Kidney tubule cell (primary cell): ENCODE measurements around the gene TFF1.

Source experiments
- DNase-seq: peaks from one replicate; pipeline ENCODE4 v3.0.0-alpha.2; 2018; ENCODE audit warnings: low spot score

Gene TFF1

DNA sequence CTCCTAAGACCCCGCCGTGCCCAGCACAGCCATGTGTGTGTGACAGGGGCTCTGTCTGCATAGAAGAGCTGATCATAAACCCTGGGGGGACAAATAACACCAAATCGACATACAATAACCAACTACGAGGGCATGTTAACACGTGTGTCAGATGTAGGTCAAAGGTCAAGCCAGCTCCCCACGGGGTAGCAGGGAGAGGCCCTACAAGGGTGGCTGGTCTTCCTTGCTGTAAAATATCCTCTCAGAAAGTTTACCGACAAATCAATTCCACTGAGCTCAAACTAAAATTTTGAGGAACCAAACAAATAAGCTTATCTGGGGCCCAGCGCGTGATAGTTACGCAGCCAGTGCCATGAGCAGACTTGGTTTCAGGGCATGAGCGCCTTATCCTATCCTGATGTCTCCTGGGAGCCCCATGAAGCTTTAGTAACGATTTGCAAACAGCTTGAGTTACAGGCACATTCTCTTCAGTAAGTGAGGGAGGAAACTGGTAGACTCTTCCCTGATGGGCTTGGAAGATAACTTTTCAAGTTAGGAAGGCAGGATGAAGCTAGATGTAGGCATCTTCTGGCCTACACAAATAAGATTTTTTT, 32.2 kb upstream of the TFF1 start:
- no peak for DNase-seq

DNA sequence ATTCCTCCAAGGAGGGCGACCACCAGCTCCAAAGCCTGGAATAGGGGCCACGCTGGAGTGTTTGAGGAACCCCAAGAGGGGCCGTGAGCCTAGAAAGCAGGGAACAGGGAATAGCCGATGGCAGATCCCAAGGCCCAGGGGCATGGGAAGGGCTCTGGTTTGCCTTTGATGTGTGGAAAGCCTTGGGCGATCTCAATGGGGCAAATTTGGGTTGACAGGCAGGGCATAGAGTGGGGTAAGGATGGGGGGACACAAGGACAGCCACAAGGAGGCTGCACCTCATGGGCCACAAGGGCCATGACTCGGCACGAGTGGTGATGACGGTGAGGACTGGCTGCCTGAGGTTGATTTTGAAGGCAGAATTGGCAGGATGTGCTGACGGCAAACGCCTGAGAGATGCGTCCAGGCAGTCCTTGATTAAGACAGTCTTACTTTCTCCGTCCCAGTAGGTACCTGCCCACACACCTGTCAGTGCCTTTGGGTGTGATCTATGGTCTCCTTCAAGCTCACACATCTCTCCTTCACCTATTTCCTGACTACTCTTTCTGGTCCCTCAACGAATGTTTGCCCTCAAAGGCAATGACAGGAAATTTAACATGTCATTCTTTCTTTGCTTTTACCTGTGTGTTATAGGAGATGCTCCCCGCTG, 31.5 kb upstream of the TFF1 start:
- no peak for DNase-seq

DNA sequence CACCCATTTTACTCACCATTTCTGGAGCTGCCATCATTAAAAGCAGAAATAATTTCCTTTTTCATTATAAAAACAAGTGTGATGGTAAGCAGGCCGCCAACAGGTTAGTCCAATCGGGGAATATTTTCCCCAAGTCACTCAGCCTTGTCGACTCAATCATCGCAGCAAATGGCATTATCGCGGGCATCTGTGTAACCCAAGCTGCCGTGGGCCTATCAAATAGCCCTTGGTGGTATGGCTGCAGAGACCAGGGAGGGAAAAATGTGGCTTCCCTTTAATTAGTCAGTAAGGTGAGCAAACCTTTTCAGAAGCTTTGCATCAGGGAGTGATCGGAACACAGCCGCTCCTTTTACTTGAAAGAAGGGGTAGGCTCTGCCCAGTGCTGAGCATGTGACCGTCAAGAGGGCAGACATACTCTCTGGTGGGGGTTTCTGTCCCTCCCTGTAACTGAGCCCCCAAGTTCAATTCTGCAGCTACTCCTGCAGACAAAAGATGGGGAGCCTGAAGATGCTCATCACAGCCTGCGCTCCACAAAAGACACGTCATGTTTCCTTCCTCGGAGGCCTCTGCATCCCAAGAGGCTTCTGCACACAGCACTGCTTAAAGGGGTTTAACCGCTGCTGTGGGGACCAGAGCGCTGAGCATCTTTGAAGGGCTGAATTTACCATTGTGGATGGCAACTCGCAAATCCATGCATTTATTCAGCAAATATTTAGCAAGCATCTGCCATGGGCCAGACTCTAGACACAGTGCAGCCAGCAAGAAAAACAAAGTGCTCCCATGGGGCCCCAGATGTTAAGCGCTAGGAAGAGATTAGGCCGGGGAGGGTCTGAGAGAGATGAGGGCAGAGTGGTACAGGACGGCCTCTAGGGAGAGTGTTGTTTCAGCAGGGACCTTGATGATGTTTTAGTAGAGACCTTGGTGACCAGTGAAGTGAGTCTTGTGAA, 30.7 kb upstream of the TFF1 start:
- DNase-seq = no peak

DNA sequence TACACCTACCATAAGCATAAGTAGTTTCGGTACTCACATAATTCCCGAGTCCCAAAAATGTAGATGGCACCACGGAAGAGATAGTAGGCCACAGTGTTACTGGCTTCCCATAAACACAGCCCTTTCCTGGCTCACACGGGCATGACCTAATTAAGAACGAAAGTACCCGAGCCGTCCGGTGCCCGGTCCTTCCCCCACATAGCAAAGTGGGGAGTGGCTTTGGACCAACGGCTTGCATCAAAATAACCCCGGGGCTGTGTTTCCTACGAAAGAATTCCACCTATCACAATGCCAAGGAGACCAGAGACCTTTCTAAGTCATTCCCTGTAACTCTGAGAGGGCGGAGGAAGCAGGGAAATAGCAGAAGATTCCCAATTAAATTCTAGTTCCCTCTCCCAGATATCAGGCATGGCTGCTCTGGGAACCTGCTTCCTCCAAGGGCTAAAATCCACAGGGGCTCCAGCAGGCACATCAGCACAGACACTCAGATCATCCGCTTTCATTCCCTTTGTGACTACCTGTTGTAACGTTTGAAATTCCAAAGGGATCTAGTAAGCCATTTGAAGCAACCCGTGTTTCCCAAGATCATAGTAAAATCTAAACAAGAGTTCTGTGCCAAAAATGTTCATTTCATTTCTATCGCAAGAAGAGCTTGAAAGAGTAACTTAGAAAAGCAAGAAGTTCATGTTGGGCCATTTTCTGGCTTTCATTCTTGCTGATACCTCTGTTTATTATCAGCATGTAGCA, 29.7 kb upstream of the TFF1 start, which contains the start of gene TMPRSS3:
TMPRSS3 (minus strand) TSS at position 148 of the 747 bp plus-strand sequence. CDS start 635 bp downstream, outside the sequence.
- DNase-seq = peak; percentile 48

DNA sequence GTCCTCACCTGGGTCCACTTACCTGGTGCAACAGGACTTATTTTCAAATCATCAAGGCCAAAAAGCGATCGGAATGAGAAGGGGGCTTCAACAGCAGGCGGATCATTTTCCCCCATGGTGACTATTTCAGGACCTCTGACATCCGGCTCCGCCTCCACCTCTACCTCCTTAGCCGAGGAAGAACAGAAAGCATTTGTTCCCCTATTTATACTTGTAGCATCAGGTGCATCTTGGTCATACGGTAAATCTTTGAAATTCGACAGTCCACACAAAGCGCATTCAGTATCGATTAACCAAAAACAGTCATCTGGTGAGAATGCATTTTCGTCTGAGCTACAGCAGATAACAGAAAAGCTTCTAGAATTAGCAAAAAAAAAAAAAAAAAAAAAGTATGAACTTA, 29.0 kb upstream of the TFF1 start:
- no peak for DNase-seq

DNA sequence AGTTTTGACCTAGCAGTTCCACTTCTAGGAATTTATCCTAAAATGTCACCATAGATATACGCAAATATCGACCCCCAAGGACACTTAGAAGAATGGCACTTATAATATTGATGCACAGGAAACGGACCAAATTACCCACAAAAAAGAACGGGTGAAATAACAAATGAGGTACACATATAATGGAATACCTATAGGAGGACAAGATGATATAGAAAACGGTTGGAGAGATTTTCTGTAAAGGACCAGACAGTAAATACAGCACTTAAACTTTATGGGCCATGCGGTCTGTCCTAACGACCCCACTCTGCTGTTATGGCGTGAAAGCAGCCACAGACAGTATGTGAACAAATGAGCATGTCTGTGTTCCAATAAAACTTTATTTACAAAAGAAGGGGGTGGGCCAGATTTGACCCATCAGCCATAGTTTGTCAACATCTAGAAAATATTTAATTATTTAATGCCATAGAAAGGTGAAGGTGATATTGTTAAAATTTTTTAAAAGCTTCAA, 27.2 kb upstream of the TFF1 start:
- DNase-seq = no peak

DNA sequence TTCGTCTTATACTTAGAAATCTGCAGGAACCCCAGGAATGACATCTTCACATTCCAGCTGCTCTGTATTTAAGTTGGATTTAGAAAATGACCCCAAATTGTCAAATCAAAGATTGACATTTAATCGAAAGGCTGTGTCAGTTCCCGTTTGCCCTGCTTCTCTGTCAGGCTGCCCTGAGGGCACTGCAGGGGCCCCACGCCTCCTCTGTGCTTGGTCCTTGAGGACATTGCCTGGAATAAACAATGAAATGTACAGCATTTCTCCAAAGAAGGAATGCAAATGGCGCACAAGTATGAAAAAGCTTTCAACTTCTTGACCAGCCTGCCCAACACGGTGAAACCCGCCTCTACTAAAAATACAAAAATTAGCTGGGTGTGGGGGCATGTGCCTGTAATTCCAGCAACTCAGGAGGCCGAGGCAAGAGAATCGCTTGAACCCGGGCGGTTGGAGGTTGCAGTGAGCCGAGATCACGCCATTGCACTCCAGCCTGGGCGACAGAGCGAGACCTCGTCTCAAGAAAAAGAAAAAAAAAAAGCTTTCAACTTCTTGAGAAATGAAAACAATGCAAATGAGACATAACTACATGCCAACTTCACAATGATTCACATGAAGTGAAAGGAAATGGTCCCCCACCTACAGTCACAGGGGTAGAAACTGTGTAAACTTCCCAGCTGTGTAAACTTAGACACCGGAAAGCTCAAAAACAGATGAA, 26.6 kb upstream of the TFF1 start:
- DNase-seq = peak; percentile 6

DNA sequence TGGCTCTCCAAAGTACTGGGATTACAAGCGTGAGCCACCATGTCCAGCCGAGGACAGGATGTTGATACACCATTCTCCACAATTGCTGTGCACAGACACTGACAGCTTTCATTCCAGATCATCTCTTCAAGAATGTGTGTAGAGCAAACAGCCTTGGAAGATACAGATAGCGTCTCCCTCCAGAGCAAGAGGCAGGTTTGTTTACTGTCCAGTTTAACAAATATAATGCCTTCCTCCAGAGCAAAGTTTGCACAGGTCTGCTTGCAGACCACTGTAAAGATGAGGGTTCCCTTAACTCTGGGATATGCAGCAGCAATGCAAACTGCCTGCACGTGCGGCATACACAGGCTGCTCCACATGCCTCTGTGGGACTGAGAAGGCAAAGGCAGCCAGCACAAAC, 25.0 kb upstream of the TFF1 start:
- no peak for DNase-seq

DNA sequence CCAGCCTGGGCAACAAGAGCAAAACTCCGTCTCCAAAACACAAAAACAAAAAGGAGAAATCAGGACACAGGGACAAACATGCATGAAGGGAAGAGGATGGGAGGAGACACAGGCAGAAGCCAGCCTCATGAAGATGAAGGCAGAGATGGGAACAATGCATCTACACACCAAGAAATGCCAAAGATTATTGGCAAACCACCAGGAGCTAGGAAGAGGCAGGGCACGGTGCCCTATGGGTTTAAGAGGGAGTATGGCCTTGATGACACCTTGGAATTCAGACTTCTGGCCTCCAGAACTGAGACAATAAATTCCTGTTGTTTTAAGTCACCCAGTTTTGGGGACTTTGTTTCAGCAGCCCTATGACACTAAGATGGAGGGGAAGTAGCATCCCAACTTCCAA, 24.4 kb upstream of the TFF1 start:
- no peak for DNase-seq

DNA sequence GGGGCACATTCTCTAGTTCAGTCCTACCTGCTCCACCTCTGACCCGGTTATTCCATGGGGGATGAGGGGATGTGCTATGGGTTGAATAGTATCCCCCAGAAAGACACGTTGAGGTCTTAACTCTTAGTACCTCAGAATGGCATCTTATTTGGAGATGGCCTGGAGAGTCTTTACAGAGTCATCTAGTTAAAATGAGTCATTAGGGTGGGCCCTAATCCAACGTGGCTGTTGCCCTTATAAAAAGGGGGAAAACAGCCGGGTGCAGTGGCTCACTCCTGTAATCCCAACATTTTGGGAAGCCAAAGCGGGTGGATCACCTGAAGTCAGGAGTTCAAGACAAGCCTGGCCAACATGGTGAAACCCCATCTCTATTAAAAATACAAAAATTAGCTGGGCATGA, 23.9 kb upstream of the TFF1 start:
- DNase-seq = no peak

DNA sequence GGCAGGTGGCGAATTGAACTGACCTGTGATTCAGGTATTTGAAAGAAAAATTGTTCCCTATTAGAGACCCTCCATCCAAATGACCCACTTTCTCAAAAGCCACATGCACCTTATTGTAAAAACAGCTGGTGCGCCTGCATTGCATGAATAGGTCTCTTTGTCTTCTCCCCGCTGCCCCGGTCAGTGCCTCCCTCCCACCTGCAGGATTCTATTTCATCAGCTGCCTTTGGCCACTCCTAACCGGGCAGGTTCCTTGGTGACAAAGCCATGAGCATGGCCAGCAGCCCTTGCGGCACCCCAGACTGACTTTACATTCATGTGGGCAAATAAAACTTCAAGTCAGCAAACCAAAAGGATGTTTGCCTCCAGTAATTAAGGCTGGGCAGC, 23.1 kb upstream of the TFF1 start:
- peak; percentile 45 for DNase-seq

DNA sequence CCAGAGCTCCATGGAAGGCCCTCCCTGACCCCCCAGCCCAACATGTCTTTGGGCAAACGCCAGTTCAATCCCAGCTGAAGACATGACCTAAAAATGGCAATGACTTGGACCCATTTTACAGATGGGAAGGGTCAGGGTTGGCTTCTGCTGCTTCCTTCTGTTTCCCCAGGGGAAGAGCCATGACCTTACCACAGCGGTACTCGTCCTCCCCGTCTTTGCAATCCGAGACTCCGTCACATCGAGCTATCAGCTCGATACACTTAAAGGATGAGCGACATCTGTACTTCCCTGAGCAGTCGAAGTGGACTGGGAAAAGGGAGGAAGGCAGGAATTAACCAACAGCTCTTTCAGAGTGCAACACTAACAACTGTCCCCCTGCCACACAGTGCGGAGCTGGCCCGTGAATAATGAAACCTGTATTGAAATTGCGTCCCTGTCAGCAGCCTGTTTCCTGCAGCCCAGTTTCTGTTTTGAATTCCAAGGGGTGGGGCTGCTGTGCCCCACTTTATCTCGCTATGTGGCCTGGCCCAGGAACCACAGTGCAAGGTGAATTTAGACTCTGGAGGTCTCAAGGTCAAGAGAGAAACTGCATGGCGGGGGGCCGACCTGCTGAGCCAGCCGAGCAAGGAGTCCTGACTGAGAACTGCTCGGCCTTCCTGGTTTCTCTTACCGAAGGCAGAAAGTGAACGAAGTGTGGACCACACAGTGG, 22.6 kb upstream of the TFF1 start:
- peak; percentile 45 for DNase-seq

DNA sequence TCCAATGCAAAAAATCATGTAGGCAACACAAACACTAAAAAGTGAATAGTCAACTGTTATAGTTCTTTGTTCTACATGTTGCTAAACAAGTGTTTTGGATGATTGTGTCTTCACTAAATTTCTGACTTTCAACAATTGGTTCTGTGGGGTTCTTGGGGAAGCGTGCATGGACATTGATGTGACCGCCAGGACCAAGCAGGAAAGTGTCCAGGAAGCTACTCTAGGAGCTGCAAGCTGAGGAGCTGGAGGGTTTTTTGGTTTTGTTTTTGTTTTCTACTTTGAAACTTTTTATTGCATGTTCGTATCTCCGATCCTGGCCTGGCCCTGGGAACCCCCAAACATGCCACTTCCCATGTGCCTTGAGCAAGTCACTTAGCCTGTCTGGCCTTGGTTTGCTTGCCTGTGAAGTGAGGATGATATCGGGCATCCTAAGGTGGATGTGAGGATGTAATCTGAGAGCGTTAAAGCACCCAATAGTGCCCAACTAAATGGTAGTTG, 21.6 kb upstream of the TFF1 start:
- DNase-seq = no peak

DNA sequence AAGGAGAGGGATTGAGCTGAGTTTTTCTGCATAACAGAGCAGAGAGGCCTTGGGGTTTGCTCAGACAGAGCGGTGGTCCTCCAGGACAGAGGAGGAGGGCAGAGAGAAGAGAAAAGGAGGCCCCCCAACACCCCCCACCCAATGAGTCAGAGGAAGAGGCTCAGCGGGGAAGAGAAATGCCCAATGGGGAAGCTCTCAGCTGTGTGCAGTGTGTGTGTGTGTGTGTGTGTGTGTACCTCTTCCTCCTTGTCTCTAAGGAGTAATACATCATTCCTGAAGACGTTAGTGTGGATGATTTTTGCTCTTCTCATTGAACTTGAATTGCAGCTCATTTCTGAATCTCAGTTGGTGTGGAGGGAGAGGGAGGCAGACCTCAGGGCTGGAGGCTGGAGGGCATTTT, 20.8 kb upstream of the TFF1 start:
- no peak for DNase-seq

DNA sequence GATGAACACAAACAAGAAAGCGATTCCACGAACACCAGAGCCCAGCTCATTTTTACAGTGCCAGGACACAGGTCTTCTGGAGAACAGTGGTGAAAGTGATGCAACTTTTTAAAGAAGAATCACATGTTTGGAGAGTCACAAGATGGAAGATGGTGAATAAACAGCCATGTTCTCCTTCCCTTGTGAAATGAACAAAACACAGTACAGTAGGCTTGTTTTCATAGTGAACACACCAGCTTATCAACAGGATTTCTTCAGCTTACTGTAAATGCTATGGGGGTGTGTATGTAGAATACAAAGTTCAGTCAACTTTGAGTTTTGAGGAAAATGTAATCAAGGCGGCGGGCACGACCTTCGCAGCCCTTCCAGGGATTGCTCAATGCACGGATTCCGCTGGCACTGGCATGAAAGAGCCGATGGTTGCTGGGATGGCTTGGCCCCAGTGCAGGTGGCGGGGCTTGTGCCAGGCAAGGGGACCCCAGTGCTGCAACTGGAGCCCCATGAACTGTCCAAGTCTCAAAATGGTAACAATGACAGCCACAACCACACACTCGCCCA, 19.8 kb upstream of the TFF1 start:
- DNase-seq = no peak

DNA sequence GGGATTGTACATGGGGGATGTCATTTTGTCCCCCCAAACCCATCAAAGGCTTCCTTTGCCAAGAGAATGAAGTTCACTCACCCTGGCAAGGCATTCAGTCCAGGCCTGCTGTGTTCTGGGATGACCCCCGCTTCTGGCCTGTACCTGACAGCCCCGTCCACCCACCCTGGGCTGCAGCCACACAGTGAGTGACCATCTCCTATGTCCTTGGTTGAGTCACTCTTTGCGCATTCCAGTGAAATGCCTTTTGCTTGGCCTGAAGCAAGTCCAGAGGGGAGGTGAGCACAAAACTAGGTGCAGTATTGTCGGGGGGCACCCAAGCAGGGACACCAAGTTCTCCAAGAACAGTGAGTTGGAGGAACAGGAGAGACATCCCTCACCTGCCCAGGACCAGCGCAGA, 19.3 kb upstream of the TFF1 start:
- no peak for DNase-seq

DNA sequence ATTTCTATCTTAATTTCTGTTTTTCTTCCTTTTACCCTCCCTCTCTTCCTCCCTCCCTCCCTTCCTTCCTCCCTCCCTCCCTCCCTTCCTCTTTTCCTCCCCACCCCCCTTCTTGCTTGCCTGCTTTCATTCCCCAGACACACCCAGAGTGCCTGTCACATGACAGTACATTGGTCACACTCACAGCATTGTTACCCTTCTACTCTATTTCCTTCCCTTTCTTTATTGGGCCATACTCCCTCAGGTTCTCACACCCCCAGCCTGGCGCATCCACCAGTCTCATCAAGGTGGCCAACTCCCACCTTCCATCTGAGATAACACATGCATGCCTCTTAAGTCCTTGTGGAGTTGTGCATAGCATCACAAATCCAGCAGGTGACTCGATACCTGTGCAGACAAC, 18.7 kb upstream of the TFF1 start:
- DNase-seq = peak; percentile 18

DNA sequence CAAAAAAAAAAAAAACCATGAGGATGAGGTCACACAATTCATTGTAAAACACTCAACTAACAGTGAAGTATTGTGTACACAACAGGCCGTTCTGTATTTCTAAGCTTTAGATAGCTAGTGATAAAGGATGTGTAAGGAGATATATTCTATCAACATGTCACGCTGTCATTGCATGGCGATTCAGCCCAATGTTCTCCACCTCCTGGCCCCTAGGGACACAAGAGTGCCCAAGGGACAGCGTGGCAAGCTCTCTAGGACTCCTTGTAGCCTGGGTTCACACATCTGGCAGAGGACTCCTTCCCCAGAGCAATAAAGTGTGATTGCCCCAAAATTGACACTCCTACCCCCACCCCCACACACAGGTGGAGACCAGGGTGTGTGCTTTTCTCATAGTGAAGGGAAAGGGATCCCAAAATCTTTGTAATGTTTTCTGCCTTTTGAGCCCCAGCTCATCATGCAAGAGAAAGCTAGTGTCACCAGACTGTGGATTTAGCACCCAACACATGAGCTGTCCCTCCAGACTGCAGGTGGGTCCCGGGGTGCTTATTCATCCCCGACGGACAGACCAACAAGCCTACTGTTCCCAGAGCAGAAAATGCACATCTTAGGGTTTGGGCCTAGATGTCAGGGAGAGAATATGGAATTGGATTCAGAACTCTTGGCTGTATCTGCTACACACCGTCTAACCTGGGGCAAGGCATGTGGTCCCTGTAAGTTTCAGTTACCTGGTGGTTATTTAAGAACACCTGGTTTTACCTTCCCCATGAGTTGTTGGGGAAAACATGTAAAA, 18.0 kb upstream of the TFF1 start:
- no peak for DNase-seq

DNA sequence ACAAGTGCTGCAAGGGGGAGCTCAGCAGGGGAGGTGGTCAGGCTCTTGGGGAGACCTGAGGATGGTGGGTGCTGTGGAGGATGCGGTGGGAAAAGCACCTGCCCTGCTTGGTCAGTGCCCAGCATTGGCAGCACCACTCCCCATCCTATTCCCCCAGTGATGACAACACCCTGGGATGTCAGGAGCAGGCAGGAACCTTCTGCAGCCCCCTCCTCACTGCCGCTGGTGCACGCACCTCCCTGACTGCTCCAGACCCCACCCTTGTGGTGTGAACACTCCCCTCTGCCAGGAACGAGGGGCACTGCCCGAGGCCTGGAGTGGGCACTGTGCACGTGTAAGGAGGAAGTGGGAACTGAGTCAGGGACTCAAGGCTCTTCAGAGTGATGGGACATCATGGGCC, 17.0 kb upstream of the TFF1 start:
- DNase-seq = no peak
